Caco-2 (cell line): ENCODE data around the gene SLC35F1. TPM values are rescaled to one million over a fixed set of nuclear protein-coding genes. Genes with fewer than 3 reads are reported as not detected.
A peak's percentile ranks its signal among the peaks of the same experiment; 100 is the strongest.

Experiments
- BruUV-seq: library from RNA; stranded (reverse); fragments of 400-500 nt; replicated peaks from 2 replicates; lab custom pipeline; 2021; lab: Mats Ljungman, UMichigan
- CTCF ChIA-PET: fragments of 300-600 bp; sonication (Branson Sonifier 250); formaldehyde crosslinking; loops from one replicate; lab custom pipeline; 2022; ENCODE audit warnings: antibody characterized with exemption; lab: Charles Lee
- POLR2A ChIA-PET: fragments of 300-600 bp; sonication (Branson Sonifier 250); formaldehyde crosslinking; loops from one replicate; lab custom pipeline; 2022; ENCODE audit warnings: antibody characterized with exemption; lab: Charles Lee
- DNase-seq, 2 experiments: peaks; one replicate each; pipeline versions ENCODE4 v3.0.0 to v3.0.0-alpha.2; 2020 to 2022
- H3K27me3 ChIP-seq: replicated peaks from 2 replicates; pipeline ENCODE4 v1.6.0; 2011; ENCODE audit warnings: low read length; ENCODE audit not compliant: control insufficient read depth, insufficient read depth
- H3K36me3 ChIP-seq: 2 replicates; pipeline ENCODE4 v1.5.1; 2011; ENCODE audit warnings: low read length; ENCODE audit not compliant: control insufficient read depth, insufficient read depth
- H3K4me1 ChIP-seq: fragments of 250-450 bp; sonication (Bioruptor Pico); 2 replicates; pipeline ENCODE4 v1.5.1; 2020; ENCODE audit warnings: mild to moderate bottlenecking
- H3K4me3 ChIP-seq: 2 replicates; pipeline ENCODE4 v1.5.1; 2011; ENCODE audit warnings: low read depth, mild to moderate bottlenecking, control low read depth, low read length
- H3K9me3 ChIP-seq: fragments of 250-450 bp; sonication (Bioruptor Pico); 2 replicates; pipeline ENCODE4 v1.5.1; 2020; ENCODE audit warnings: mild to moderate bottlenecking, moderate library complexity
- H3K27ac Mint-ChIP-seq: one replicate; pipeline ENCODE4 v1.8.0; 2022; ENCODE audit warnings: mixed read lengths; ENCODE audit not compliant: unreplicated experiment
- H3K27me3 Mint-ChIP-seq: one replicate; pipeline ENCODE4 v1.8.0; 2022; ENCODE audit warnings: mixed read lengths; ENCODE audit not compliant: insufficient read depth, unreplicated experiment
- H3K36me3 Mint-ChIP-seq: one replicate; pipeline ENCODE4 v1.8.0; 2022; ENCODE audit warnings: mild to moderate bottlenecking, mixed read lengths; ENCODE audit not compliant: insufficient read depth, unreplicated experiment
- H3K4me1 Mint-ChIP-seq: one replicate; pipeline ENCODE4 v1.8.0; 2022; ENCODE audit warnings: low read depth, mixed read lengths; ENCODE audit not compliant: unreplicated experiment
- H3K4me3 Mint-ChIP-seq: one replicate; pipeline ENCODE4 v1.8.0; 2022; ENCODE audit warnings: mild to moderate bottlenecking, moderate library complexity, mixed read lengths; ENCODE audit not compliant: unreplicated experiment
- H3K9me3 Mint-ChIP-seq: one replicate; pipeline ENCODE4 v1.8.0; 2022; ENCODE audit warnings: mixed read lengths; ENCODE audit not compliant: unreplicated experiment
- intact Hi-C: fragments of 100-400 bp; cut with micrococcal nuclease; formaldehyde crosslinking; loops from one replicate; pipeline ENCODE4 v1.10.0; 2022; ENCODE audit not compliant: unreplicated experiment
- total RNA-seq: library from RNA; stranded (reverse); gene quantifications from 2 replicates; pipeline ENCODE4 v1.2.3, GENCODE V29; 2022
- TF ChIP-seq, protein P1 (sequence below), 2 experiments: fragments of 200-600 bp in 1 of 2; IDR thresholded peaks; 1 replicate in 1 of 2; 2 replicates in 1 of 2; pipeline versions ENCODE4 v1.5.1 to v1.8.0; 2011 to 2022; ENCODE audit warnings: antibody characterized with exemption in 1 of 2, control low read depth in 1 of 2, inconsistent platforms in 1 of 2, low read depth in 1 of 2, low read length in 1 of 2, mild to moderate bottlenecking in 1 of 2, moderate library complexity in 1 of 2; ENCODE audit not compliant: insufficient read depth in 1 of 2, severe bottlenecking in 1 of 2, unreplicated experiment in 1 of 2

SLC35F1 gene
- total RNA-seq, 1 experiment from 2014 or later, result not detected

DNA sequence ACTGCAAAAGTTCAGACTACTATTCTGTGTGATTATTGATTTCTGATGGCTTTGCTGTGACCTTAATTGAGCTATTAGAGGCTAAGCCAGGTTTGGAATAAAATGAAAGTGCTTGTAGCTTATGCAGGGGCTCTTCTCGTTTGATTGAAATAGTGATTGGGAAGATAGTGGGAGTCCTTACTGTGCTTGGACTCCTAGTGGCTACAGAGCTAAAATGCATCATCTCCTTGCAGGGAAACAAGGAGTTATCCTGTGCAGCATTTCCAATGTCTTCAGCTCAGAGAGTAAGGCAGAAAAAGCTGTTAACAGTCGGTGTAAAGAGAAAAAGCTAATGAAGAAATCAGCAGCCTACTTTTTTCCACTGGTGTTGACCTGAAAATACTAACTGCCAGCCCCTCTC, 173.5 kb downstream of the SLC35F1 start:
- H3K4me1 Mint-ChIP-seq, result no peaks in the 10 kb centered on the region
- no peaks in the 10 kb centered on the region for H3K36me3 Mint-ChIP-seq
- no peaks in the 10 kb centered on the region for H3K27me3 ChIP-seq
- H3K9me3 ChIP-seq, result no peaks in the 10 kb centered on the region
- TF ChIP-seq, protein P1, sequence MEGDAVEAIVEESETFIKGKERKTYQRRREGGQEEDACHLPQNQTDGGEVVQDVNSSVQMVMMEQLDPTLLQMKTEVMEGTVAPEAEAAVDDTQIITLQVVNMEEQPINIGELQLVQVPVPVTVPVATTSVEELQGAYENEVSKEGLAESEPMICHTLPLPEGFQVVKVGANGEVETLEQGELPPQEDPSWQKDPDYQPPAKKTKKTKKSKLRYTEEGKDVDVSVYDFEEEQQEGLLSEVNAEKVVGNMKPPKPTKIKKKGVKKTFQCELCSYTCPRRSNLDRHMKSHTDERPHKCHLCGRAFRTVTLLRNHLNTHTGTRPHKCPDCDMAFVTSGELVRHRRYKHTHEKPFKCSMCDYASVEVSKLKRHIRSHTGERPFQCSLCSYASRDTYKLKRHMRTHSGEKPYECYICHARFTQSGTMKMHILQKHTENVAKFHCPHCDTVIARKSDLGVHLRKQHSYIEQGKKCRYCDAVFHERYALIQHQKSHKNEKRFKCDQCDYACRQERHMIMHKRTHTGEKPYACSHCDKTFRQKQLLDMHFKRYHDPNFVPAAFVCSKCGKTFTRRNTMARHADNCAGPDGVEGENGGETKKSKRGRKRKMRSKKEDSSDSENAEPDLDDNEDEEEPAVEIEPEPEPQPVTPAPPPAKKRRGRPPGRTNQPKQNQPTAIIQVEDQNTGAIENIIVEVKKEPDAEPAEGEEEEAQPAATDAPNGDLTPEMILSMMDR (IDR thresholded peaks at IDR 0.05; ENCODE audit: insufficient read depth in 1 of 2, low read depth in 1 of 2, low read length in 1 of 2, severe bottlenecking in 1 of 2, unreplicated experiment in 1 of 2), result peak in 1 of 2 experiments; percentile 21
- H3K4me1 ChIP-seq, result no peaks in the 10 kb centered on the region
- POLR2A ChIA-PET, result no interaction called here
- no peaks in the 10 kb centered on the region for H3K9me3 Mint-ChIP-seq
- no peaks in the 10 kb centered on the region for H3K27me3 Mint-ChIP-seq
- H3K4me3 ChIP-seq, result no peak overlapping the region
- no peaks in the 10 kb centered on the region for H3K36me3 ChIP-seq
- no peak overlapping the region for H3K4me3 Mint-ChIP-seq
- no TSS peak for BruUV-seq
- DNase-seq, result peak in 1 of 2 experiments; percentile 1
- intact Hi-C loops, result no loop called here
- no peak overlapping the region for H3K27ac Mint-ChIP-seq
- CTCF ChIA-PET, result no interaction called here

DNA sequence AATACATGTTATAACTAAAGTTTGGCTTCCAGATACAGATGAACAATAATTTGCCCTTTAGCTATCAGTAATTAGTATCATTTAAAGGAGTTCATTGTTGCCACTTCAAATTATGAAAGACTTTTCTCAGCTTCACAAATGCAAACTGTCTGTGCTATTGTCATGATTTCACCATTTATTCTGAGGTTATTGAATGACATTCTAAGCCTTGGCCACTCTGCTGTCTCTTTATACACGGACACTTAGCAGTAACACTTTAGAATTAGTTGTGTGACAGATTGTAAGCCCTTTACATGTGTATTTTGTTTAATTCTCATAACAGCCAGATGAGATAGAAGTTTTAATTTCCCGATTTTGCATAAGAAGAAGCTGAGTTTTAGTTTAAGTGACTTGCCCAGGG, 176.6 kb downstream of the SLC35F1 start:
- Histone ChIP-seq H3K4me3 (no peak overlapping the region), H3K27me3 (no peaks in the 10 kb centered on the region), H3K4me1 (no peaks in the 10 kb centered on the region), H3K36me3 (no peaks in the 10 kb centered on the region), H3K9me3 (no peaks in the 10 kb centered on the region)
- Mint-ChIP-seq H3K27ac (no peak overlapping the region), H3K4me1 (no peaks in the 10 kb centered on the region), H3K9me3 (no peaks in the 10 kb centered on the region), H3K36me3 (no peaks in the 10 kb centered on the region), H3K4me3 (no peak overlapping the region), H3K27me3 (no peaks in the 10 kb centered on the region)
- CTCF ChIA-PET, result no interaction called here
- POLR2A ChIA-PET, result no interaction called here
- BruUV-seq, result no TSS peak
- no peak for DNase-seq
- TF ChIP-seq, protein P1 (IDR thresholded peaks at IDR 0.05; ENCODE audit: insufficient read depth in 1 of 2, low read depth in 1 of 2, low read length in 1 of 2, severe bottlenecking in 1 of 2, unreplicated experiment in 1 of 2), result no peak
- intact Hi-C loops, result no loop called here

DNA sequence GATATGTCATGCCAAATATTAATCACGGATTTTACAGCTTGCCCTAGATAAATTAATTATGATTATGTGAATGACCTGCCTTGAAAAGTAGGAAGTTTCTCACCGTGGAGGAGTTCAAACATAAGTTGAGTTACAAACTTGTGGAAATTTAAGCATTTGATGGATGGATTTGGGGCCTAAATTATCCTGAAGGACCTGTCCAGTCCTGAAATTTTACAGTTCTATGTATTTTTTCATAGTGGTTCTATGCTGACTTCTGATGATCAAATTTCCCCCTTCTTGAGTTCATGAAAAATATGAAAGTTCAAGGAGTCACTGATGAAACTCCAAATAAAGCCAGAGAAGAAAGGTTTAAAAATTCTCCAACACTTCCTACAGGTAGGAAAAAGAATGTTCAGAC, 178.6 kb downstream of the SLC35F1 start:
- H3K36me3 ChIP-seq, result no peaks in the 10 kb centered on the region
- intact Hi-C loops, result no loop called here
- no peaks in the 10 kb centered on the region for H3K4me1 Mint-ChIP-seq
- no peaks in the 10 kb centered on the region for H3K27me3 Mint-ChIP-seq
- H3K9me3 Mint-ChIP-seq, result peaks cover 8% of the 10 kb centered on the region
- no peaks in the 10 kb centered on the region for H3K4me1 ChIP-seq
- no peak overlapping the region for H3K4me3 Mint-ChIP-seq
- H3K4me3 ChIP-seq, result no peak overlapping the region
- CTCF ChIA-PET, result no interaction called here
- no peaks in the 10 kb centered on the region for H3K36me3 Mint-ChIP-seq
- no peaks in the 10 kb centered on the region for H3K27me3 ChIP-seq
- TF ChIP-seq, protein P1 (IDR thresholded peaks at IDR 0.05; ENCODE audit: insufficient read depth in 1 of 2, low read depth in 1 of 2, low read length in 1 of 2, severe bottlenecking in 1 of 2, unreplicated experiment in 1 of 2), result no peak
- DNase-seq, result no peak
- no peaks in the 10 kb centered on the region for H3K9me3 ChIP-seq
- no peak overlapping the region for H3K27ac Mint-ChIP-seq
- POLR2A ChIA-PET, result no interaction called here
- no TSS peak for BruUV-seq
